Spleen (tissue), 11 donors: Measurements from ENCODE around the gene AXIN1. TPM values are rescaled to one million over a fixed set of nuclear protein-coding genes. Genes with fewer than 3 reads are reported as not detected.

ENCODE experiments used
- DNase-seq: peaks from one replicate; pipeline ENCODE4 v3.0.0-alpha.2; 2020
- H3K27ac ChIP-seq, 8 donors: fragments of 200-600 bp; sonication (generic) in 7 of 8; 1 replicate in 4 of 8; 2 replicates in 4 of 8; pipeline versions ENCODE4 v1.5.0 to v1.8.0; 2016 to 2021; ENCODE audit warnings: inconsistent platforms in 4 of 8, mild to moderate bottlenecking in 4 of 8, moderate library complexity in 1 of 8
- H3K27me3 ChIP-seq, 7 donors: fragments of 200-600 bp; sonication (generic) in 6 of 7; replicated peaks in 1 of 7; 1 replicate in 4 of 7; 2 replicates in 3 of 7; pipeline versions ENCODE4 v1.5.0 to v1.8.0; 2016 to 2021; ENCODE audit warnings: inconsistent platforms in 3 of 7, mild to moderate bottlenecking in 1 of 7
- H3K36me3 ChIP-seq, 6 donors: fragments of 200-600 bp; sonication (generic) in 5 of 6; 1 replicate in 4 of 6; 2 replicates in 2 of 6; pipeline versions ENCODE4 v1.5.0 to v1.8.0; 2016 to 2021; ENCODE audit warnings: inconsistent platforms in 2 of 6
- H3K4me1 ChIP-seq, 6 donors: fragments of 200-600 bp; sonication (generic) in 5 of 6; 1 replicate in 3 of 6; 2 replicates in 3 of 6; pipeline versions ENCODE4 v1.5.0 to v1.8.0; 2016 to 2021; ENCODE audit warnings: inconsistent platforms in 3 of 6
- H3K4me3 ChIP-seq, 8 donors: fragments of 200-600 bp; sonication (generic) in 7 of 8; 1 replicate in 4 of 8; 2 replicates in 4 of 8; pipeline versions ENCODE4 v1.5.0 to v1.8.0; 2016 to 2021; ENCODE audit warnings: inconsistent platforms in 4 of 8, mild to moderate bottlenecking in 4 of 8, moderate library complexity in 2 of 8
- H3K9me3 ChIP-seq, 8 donors: fragments of 200-600 bp; sonication (generic) in 7 of 8; 1 replicate in 4 of 8; 2 replicates in 4 of 8; pipeline versions ENCODE4 v1.5.0 to v1.8.0; 2016 to 2021; ENCODE audit warnings: inconsistent platforms in 4 of 8
- POLR2A ChIP-seq, 3 donors: fragments of 450-650 bp; IDR thresholded peaks; one replicate each; pipeline ENCODE4 v1.5.1; 2017; ENCODE audit warnings: antibody characterized with exemption in 3 of 3, mild to moderate bottlenecking in 1 of 3
- POLR2AphosphoS5 ChIP-seq, 3 donors: sonication (generic); formaldehyde crosslinking; IDR thresholded peaks; one replicate each; pipeline ENCODE4 v1.5.1; 2017; ENCODE audit warnings: antibody characterized with exemption in 3 of 3
- WGBS, 5 donors: extraction: QIAGEN DNeasy Blood & Tissue Kit in 3 of 5; methylation state at CpG; one replicate each; pipeline versions ENCODE4 v1.1.5 to v1.1.7; 2013 to 2018; 5-methylcytosine and 5-hydroxymethylcytosine counted together
- intact Hi-C: fragments of 100-400 bp; cut with DNase I; formaldehyde crosslinking; loops from one replicate; pipeline ENCODE4 v1.15.0; 2023; ENCODE audit warnings: low total_unique reads
- polyA plus RNA-seq, 3 donors: library from polyadenylated mRNA; stranded (reverse); fragments of 200-250 nt; gene quantifications; one replicate each; pipeline ENCODE4 v1.2.1, GENCODE V29; 2013
- total RNA-seq, 7 donors: library from RNA; depleted of rRNA in 3 of 7; stranded (reverse); fragments of >200 nt in 3 of 7; fragmentation: NEBNext Ultra II Directional in 4 of 7; extraction: Animal tissue kit (Norgen Biotek cat#: 25700) in 4 of 7; gene quantifications; one replicate each; pipeline versions ENCODE4 v1.1.0 to v1.2.1, GENCODE V29; 2016 to 2021
- TF ChIP-seq, protein P1 (sequence below), 11 experiments: fragments of 200-600 bp in 7 of 11; fragments of 450-650 bp in 4 of 11; sonication (generic) in 4 of 11; IDR thresholded peaks in 8 of 11; conservative IDR thresholded peaks in 3 of 11; 1 replicate in 7 of 11; 2 replicates in 4 of 11; pipeline versions ENCODE4 v1.4.0 to v1.8.0; 2016 to 2021; ENCODE audit warnings: antibody characterized with exemption in 11 of 11, inconsistent platforms in 4 of 11, mild to moderate bottlenecking in 1 of 11
- donor health status: healthy with polysubstance abuse.
- donor health status: DM: no; HTN: no; CAD: no; lungs with moderate emphysema.
- donor health status: DM: no; HTN: no; CAD: no.
- donor health status: Bipolar disorder and iron deficiency.
- donor health status: healthy.
- donor health status: DM: no; HTN: no; CAD: no.
- donor health status: DM: yes; HTN: yes; CAD: no.

AXIN1 gene
- total and polyA plus RNA-seq, 10 donors, result 12.9 to 27.3 (median 23.9) TPM

DNA sequence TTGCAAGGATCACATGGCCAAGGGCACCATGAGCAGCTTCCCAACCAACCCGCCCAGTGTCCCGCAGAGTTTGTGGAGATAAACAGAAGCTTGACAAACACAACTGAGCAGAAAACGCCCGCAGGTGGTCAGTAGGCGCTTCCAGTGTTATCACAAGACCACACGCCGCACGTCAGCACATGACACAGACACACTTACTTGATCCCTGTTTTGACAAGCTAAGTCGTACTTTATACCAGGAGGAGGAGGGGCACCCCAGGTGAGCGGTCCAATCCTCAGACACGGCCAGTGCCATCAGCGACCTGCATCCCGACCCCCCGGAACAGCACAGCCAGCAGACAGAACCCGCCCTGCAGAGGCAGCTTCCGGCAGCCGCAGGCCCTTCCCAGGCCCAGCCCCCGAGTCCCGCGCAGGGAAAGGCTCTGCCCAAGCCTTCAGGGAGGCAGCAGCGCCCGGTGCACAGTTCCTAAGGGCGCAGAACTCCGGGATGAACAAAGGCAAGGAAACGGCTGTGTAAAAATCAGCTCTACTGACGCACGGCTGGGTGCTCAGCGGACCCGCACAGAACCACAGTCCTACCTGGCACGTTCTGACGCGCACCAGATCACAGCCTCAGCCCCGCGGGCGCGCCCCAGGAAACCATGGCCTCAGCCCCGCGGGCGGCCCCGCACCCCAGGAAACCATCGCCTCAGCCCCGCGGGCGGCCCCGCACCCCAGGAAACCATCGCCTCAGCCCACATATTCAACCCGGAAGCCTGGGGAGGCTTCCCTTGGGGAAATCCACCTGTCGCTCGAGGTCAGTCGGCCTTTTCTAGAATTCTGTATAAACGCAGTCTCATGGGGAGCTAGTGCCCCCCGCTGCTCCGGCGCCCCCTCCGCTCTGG lies 27.8 kb downstream of the AXIN1 start:
- Histone ChIP-seq H3K27me3 (no peaks in the 10 kb centered on the region), H3K9me3 (no peaks in the 10 kb centered on the region), H3K4me3 (peak overlapping the region in 6 of 8 donors; percentile 24 to 62 (median 25)), H3K4me1 (peaks cover 21 to 94% (median 50%) of the 10 kb centered on the region in 6 donors), H3K36me3 (peaks cover 0 to 3% (median under 1%) of the 10 kb centered on the region in 6 donors), H3K27ac (peak overlapping the region; percentile 50 to 83 (median 70))
- intact Hi-C loops, result no loop called here
- WGBS, 5 donors, result 20 to 41% (median 26%) methylated on average over 48 to 55 of the region's 55 CpGs
- peak; percentile 90 for DNase-seq
- TF ChIP-seq POLR2AphosphoS5 (IDR thresholded peaks at IDR 0.05) (peak; percentile 24 to 80 (median 57)), POLR2A (IDR thresholded peaks at IDR 0.05) (no peak)

DNA sequence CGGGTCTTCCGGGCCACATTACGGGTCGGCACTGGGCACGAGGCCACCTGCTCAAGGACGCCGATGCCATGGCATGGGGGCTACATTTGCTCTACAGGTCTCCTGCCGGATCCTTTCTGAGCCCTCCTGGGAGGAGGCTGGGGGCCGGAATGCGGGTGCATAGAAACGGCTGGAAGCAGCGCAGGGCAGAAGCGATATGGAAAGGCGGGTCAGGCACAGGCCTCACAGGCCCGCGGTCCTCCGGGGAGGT lies 28.4 kb downstream of the AXIN1 start:
- intact Hi-C loops, result no loop called here
- H3K27me3 ChIP-seq, result no peaks in the 10 kb centered on the region
- WGBS, 5 donors, result 92 to 95% (median 92%) methylated on average over 12 to 17 of the region's 17 CpGs

DNA sequence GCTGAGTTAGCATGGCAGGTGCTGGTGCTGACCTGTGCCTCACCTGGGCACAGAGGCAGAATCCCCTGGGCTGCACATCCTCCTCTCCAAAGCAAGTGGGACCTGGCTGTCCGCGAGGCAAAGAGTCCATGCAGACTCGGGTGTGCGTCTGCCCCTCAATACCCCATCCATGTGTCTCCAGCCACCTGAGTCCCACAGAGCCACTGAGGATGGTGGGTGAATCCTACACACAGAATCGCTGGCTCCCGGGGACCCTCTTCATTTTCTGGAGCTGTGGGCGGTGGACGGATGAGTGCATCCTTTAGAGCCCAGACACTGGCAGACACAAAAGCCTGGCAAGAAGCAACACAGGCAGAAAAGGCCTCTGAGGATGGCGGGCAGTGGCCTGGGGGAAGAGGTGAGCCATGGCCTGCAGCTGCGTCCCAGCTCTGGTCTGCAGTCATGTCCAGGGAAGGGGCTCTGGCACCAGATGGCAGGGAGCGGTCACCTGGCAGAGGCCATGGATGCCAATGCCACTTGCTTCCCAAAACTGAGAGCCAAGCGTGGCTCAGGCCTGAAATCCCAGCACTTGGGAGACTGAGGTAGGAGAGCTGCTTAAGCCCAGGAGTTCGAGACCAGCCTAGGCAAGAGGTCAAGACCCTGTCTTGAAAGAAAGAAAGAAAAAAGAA lies 29.9 kb downstream of the AXIN1 start:
- Histone ChIP-seq H3K4me1 (peaks cover 15 to 85% (median 42%) of the 10 kb centered on the region in 6 donors), H3K27ac (no peak overlapping the region), H3K27me3 (no peaks in the 10 kb centered on the region), H3K36me3 (peaks cover 0 to 22% (median 12%) of the 10 kb centered on the region in 6 donors), H3K4me3 (no peak overlapping the region), H3K9me3 (no peaks in the 10 kb centered on the region)
- DNase-seq, result no peak
- TF ChIP-seq POLR2A (IDR thresholded peaks at IDR 0.05) (no peak), POLR2AphosphoS5 (IDR thresholded peaks at IDR 0.05) (no peak)
- TF ChIP-seq, protein P1, sequence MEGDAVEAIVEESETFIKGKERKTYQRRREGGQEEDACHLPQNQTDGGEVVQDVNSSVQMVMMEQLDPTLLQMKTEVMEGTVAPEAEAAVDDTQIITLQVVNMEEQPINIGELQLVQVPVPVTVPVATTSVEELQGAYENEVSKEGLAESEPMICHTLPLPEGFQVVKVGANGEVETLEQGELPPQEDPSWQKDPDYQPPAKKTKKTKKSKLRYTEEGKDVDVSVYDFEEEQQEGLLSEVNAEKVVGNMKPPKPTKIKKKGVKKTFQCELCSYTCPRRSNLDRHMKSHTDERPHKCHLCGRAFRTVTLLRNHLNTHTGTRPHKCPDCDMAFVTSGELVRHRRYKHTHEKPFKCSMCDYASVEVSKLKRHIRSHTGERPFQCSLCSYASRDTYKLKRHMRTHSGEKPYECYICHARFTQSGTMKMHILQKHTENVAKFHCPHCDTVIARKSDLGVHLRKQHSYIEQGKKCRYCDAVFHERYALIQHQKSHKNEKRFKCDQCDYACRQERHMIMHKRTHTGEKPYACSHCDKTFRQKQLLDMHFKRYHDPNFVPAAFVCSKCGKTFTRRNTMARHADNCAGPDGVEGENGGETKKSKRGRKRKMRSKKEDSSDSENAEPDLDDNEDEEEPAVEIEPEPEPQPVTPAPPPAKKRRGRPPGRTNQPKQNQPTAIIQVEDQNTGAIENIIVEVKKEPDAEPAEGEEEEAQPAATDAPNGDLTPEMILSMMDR (IDR thresholded peaks at IDR 0.05 in 8 of 11, conservative IDR thresholded peaks at IDR 0.05 in 3 of 11), result no peak
- intact Hi-C loops, result no loop called here
- WGBS, 5 donors, result 93 to 97% (median 95%) methylated on average over 13 of the region's 13 CpGs

More for the DNA sequence above, 28.4 kb downstream of the AXIN1 start:
- peak overlapping the region in 4 of 8 donors; percentile 50 to 83 (median 79) for H3K27ac ChIP-seq
- DNase-seq, result no peak
- H3K4me1 ChIP-seq, result peaks cover 21 to 94% (median 52%) of the 10 kb centered on the region in 6 donors
- peaks cover 0 to 7% (median 3%) of the 10 kb centered on the region in 6 donors for H3K36me3 ChIP-seq
- peak overlapping the region in 2 of 8 donors; percentile 24 to 62 for H3K4me3 ChIP-seq
- H3K9me3 ChIP-seq, result no peaks in the 10 kb centered on the region
- no peak for TF ChIP-seq POLR2A (IDR thresholded peaks at IDR 0.05)
- TF ChIP-seq, protein P1 (IDR thresholded peaks at IDR 0.05 in 8 of 11, conservative IDR thresholded peaks at IDR 0.05 in 3 of 11), result no peak
- TF ChIP-seq POLR2AphosphoS5 (IDR thresholded peaks at IDR 0.05), result no peak

DNA sequence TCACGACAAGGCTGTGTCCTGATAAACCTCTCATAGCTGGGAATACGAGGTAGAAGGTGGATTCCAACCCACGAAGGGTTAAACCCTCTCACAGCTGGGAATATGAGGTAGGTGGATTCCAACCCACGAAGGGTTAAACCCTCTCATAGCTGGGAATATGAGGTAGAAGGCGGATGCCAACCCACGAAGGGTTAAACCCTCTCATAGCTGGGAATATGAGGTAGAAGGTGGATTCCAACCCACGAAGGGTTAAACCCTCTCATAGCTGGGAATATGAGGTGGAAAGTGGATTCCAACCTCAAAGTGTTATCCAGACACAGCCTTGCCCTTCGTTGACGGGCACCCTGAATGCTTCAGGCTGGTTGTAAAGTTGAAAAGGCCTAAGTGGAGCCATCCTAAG lies 31.0 kb downstream of the AXIN1 start:
- no peaks in the 10 kb centered on the region for H3K9me3 ChIP-seq
- peaks cover 8 to 83% (median 32%) of the 10 kb centered on the region in 6 donors for H3K4me1 ChIP-seq
- no peak for DNase-seq
- no peaks in the 10 kb centered on the region for H3K27me3 ChIP-seq
- H3K36me3 ChIP-seq, result peaks cover 0 to 32% (median 12%) of the 10 kb centered on the region in 6 donors
- TF ChIP-seq, protein P1 (IDR thresholded peaks at IDR 0.05 in 8 of 11, conservative IDR thresholded peaks at IDR 0.05 in 3 of 11), result no peak
- TF ChIP-seq POLR2A (IDR thresholded peaks at IDR 0.05) (no peak), POLR2AphosphoS5 (IDR thresholded peaks at IDR 0.05) (no peak)
- H3K4me3 ChIP-seq, result no peak overlapping the region
- peak overlapping the region in 2 of 8 donors; percentile 5 to 37 for H3K27ac ChIP-seq
- intact Hi-C loops, result no loop called here
- 80 to 90% (median 84%) methylated on average over 9 of the region's 9 CpGs for WGBS, 5 donors
